Large intestine (tissue), 3 donors: Measurements from ENCODE around the gene MTO1. TPM values are rescaled to one million over a fixed set of nuclear protein-coding genes. Genes with fewer than 3 reads are reported as not detected.
"Not testable (repeated sequence)": the region's sequence is repeated elsewhere in the genome, so short reads cannot be mapped to it uniquely, and the experiment has no call there.

Source experiments
- DNase-seq, 2 donors: peaks; one replicate each; pipeline versions ENCODE4 v3.0.0 to v3.0.0-alpha.2; 2013
- H3K27ac ChIP-seq: one replicate; pipeline ENCODE4 v1.5.1; 2013; ENCODE audit warnings: low read length
- H3K27me3 ChIP-seq: 2 replicates; pipeline ENCODE4 v1.6.1; 2013; ENCODE audit warnings: low read length; ENCODE audit not compliant: control insufficient read depth, insufficient read depth
- H3K36me3 ChIP-seq: 2 replicates; pipeline ENCODE4 v1.6.1; 2013; ENCODE audit warnings: low read length; ENCODE audit not compliant: control insufficient read depth, insufficient read depth
- H3K4me1 ChIP-seq: one replicate; pipeline ENCODE4 v1.6.1; 2013; ENCODE audit warnings: low read length; ENCODE audit not compliant: control insufficient read depth, insufficient read depth
- H3K4me3 ChIP-seq: one replicate; pipeline ENCODE4 v1.5.1; 2013; ENCODE audit warnings: low read length
- H3K9me3 ChIP-seq: one replicate; pipeline ENCODE4 v1.6.1; 2013; ENCODE audit warnings: mild to moderate bottlenecking, low read depth, low read length, moderate library complexity; ENCODE audit not compliant: control insufficient read depth
- WGBS: methylation state at CpG from one replicate; pipeline ENCODE4 v1.1.5; 2013; ENCODE audit warnings: low lambda C conversion rate; ENCODE audit not compliant: insufficient coverage; 5-methylcytosine and 5-hydroxymethylcytosine counted together
- polyA plus RNA-seq: library from polyadenylated mRNA; unstranded; fragments of 120-200 nt; gene quantifications from one replicate; pipeline ENCODE4 v1.2.1, GENCODE V29; 2013

MTO1 gene
- polyA plus RNA-seq, 1 donor = 24.0 TPM

DNA sequence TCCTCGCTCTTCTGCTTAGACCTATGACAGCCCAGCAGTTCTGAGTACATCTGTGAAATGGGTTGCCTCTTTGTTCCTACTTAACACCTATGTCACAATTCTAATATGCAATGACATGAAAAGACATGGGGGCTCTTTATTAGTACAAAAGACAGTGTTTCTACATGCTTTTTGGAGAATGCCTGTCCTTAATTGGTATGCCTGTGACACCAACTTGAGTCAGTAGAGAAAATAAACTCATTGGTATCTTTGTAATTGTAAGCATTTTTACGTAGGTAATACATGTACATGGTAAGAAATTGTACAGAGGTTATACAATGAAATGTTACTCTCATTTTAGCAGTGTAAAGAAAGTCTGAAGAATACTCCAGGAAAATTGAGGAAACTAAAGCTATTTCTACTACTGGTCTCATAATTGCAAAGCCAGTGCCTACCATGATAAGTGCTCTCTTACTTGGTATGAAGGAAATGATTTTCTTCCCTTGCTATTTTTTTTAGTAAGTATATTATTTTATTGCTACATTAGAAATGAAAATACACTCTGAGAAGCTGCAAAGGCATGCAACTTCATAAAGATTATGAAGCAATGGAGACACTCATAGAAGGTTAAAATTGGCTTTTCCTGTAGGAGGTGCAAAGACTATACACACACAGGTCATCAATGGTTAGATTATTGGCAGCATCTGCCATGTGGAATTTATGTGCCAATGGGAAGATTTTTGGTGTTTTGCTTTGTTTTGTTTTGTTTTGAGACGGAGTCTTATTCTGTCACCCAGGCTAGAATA, 64.2 kb downstream of the MTO1 start:
- no peak overlapping the region for H3K27ac ChIP-seq
- no peak for DNase-seq
- peaks cover 9% of the 10 kb centered on the region for H3K4me1 ChIP-seq
- H3K27me3 ChIP-seq = peaks cover 4% of the 10 kb centered on the region
- H3K9me3 ChIP-seq = no peaks in the 10 kb centered on the region
- no peaks in the 10 kb centered on the region for H3K36me3 ChIP-seq
- 100% methylated on average over 1 of the region's 3 CpGs for WGBS
- no peak overlapping the region for H3K4me3 ChIP-seq

DNA sequence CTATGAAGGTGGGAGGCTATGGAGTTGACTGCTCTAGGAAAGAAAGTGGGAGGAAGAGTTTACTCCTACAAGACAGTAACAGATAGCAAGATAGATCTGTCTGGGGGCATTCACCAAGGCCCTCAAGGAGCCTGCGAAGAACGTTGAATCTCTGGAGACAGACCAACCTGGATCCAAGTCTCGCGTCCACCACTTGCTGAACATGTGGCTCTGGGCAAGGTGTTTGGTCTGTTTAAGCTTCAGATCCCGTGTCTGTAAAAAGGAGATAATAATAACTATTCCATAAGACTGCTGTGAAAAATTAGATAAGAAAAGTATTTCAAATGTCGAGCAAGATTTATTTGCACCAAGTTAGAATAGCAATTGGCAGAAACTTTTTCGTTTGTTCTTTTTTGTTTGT, 67.4 kb downstream of the MTO1 start:
- H3K27ac ChIP-seq = no peak overlapping the region

DNA sequence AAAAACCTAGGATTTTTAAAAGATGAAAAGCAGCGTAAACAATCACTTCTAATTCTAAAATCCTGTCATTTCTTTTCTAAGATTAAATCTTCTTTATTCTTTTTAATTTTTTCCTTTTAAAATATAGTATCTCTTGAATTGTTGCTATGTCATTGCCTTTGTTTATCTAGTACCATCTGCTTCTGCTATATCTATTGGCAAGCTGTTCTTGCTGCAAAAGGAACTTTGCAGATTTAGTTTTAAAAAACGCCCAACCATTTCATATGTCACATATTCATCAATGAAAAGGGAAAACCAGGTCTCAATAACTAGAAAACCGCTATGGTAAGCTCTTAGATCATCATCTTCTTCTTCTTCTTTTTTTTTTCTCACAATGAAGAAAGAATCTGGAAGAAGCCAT, 70.8 kb downstream of the MTO1 start:
- H3K27me3 ChIP-seq = peaks cover 4% of the 10 kb centered on the region
- WGBS = 100% methylated on average over 1 of the region's 3 CpGs
- H3K4me3 ChIP-seq = no peak overlapping the region
- H3K36me3 ChIP-seq = no peaks in the 10 kb centered on the region
- DNase-seq = no peak
- H3K9me3 ChIP-seq = no peaks in the 10 kb centered on the region
- no peaks in the 10 kb centered on the region for H3K4me1 ChIP-seq
- H3K27ac ChIP-seq = no peak overlapping the region

More for the DNA sequence above, 67.4 kb downstream of the MTO1 start:
- Histone ChIP-seq H3K9me3 (no peaks in the 10 kb centered on the region), H3K27me3 (peaks cover 4% of the 10 kb centered on the region), H3K4me1 (no peaks in the 10 kb centered on the region), H3K36me3 (no peaks in the 10 kb centered on the region), H3K4me3 (no peak overlapping the region)
- DNase-seq = no peak
- 67% methylated on average over 1 of the region's 7 CpGs for WGBS

DNA sequence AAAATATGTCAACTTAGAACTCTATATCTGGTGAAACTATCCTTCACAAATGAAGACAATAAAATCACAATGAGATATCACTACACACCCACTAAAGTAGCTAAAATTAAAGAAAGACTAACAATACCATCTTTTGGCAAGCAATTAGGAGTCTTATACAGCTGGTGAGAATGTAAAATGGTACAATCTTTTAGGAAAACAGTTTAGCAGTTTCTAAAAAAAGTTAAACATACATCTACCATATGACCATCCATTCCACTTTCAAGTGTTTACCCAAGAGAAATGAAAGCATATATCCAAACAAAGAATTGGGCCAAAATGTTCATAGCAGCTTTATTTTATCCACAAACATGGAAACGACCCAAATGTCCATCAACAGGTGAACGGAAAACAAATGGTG, 73.1 kb downstream of the MTO1 start:
- DNase-seq = no peak
- no peaks in the 10 kb centered on the region for H3K9me3 ChIP-seq
- no peaks in the 10 kb centered on the region for H3K27me3 ChIP-seq
- H3K4me1 ChIP-seq = no peaks in the 10 kb centered on the region
- no peak overlapping the region for H3K27ac ChIP-seq
- 100% methylated on average over 1 of the region's 2 CpGs for WGBS
- no peaks in the 10 kb centered on the region for H3K36me3 ChIP-seq
- H3K4me3 ChIP-seq = no peak overlapping the region

DNA sequence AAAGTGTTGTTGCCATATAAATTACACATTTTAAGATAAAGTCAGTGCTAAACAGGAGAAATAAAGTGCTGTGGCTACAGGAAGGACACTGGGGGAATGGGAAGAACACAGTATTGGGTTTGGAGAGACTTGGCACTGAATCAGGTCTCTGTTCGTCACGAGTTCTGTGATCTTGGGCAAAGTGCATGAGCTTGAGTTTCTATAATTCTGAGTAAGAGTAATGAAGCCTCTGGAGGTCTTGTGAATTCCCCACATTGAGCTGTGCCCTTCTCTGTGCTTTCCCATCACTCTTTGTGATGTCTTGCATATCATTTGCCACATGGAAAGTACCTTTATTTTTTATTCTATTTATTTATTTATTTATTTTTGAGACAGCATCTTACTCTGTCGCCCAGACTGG, 76.1 kb downstream of the MTO1 start:
- Histone ChIP-seq H3K9me3 (no peaks in the 10 kb centered on the region), H3K27me3 (no peaks in the 10 kb centered on the region), H3K4me3 (no peak overlapping the region), H3K27ac (no peak overlapping the region), H3K4me1 (no peaks in the 10 kb centered on the region), H3K36me3 (no peaks in the 10 kb centered on the region)
- no peak for DNase-seq
- WGBS = no CpG with 5 or more reads among the region's 3 CpGs

DNA sequence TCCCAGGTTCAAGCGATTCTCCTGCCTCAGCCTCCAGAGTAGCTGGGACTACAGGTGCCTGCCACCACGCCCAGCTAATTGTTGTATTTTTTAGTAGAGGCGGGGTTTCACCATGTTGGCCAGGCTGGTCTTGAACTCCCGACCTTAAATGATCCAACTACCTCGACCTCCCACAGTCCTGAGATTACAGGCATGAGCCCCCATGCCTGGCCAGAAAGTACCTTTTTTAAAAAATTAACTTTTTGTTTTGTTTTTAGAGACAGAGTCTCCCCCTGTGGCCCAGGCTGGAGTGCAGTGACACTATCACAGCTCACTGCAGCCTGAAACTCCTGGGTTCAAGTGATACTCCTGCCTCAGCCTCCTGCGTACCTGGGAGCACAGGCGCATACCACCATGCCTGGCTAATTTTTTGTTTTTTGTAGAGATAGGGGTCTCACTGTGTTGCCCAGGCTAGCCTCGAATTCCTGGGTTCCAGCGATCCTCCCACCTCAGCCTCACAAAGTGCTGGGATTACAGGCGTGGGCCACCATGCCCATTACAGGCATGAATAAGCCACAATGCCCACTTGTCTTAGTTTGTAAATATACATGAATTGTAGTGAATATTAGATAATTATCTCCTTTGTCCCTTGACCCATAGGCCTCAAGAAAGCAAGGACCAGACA, 76.7 kb downstream of the MTO1 start:
- no peaks in the 10 kb centered on the region for H3K36me3 ChIP-seq
- DNase-seq = no peak
- no peak overlapping the region for H3K27ac ChIP-seq
- no peaks in the 10 kb centered on the region for H3K9me3 ChIP-seq
- H3K4me3 ChIP-seq = no peak overlapping the region
- no CpG with 5 or more reads among the region's 10 CpGs for WGBS
- no peaks in the 10 kb centered on the region for H3K4me1 ChIP-seq
- no peaks in the 10 kb centered on the region for H3K27me3 ChIP-seq

DNA sequence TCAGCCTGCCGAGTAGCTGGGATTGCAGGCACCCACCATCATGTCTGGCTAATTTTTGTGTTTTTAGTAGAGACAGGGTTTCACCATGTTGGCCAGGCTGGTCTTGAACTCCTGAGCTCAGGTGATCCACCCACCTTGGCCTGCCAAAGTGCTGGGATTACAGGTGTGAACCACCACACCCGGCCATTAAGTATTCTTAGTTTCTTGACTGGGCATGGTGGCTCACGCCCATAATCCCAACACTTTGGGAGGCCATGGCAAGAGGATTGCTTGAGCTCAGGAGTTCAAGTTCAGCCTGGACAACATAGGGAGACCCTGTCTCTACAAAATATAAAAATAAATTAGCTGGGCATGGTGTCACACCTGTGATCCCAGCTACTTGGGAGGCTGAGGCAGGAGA, 80.9 kb downstream of the MTO1 start:
- H3K27ac ChIP-seq, DNase-seq, H3K36me3 ChIP-seq, H3K4me1 ChIP-seq, H3K4me3 ChIP-seq, H3K9me3 ChIP-seq, H3K27me3 ChIP-seq: not testable (repeated sequence)
- WGBS = no CpG with 5 or more reads among the region's 3 CpGs

DNA sequence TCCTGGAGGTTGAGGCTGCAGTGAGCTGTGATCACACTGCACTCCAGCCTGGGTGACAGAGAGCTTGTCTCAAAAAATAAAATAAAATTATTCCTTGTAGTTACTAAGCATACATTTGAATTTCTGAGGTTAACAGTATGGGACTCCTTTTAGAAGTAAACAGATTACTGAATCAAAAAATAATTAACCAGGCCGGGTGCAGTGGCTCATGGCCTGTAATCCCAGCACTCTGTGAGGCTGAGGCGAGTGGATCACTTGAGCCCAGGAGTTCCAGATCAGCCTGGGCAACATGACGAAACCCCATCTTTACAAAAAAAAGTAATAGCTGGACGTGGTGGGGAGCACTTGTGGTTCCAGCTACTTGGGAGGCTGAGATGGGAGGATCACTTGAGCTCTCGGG, 81.4 kb downstream of the MTO1 start:
- Histone ChIP-seq H3K4me3 (no peak overlapping the region), H3K9me3 (no peaks in the 10 kb centered on the region), H3K27me3 (no peaks in the 10 kb centered on the region), H3K27ac (no peak overlapping the region), H3K4me1 (no peaks in the 10 kb centered on the region), H3K36me3 (no peaks in the 10 kb centered on the region)
- no peak for DNase-seq
- WGBS = no CpG with 5 or more reads among the region's 5 CpGs

DNA sequence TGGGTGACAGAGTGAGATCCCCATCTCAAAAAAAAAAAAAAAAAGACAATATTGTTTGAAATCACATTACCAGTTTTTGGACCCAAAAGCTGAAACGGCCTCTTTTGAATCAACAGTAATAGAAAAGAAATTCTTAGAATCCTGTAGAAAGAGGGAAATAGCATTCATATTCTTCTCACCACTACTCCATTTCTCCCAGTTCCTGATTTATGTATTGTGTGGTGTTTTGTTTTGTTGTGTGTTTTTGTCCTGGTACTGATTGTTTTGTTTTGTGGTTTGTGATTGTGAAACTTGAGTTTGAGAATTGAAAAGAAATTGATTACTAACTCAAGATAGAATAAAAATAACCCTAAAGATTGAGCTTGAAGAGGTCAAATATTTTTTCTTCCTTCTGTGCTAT, 85.5 kb downstream of the MTO1 start:
- no CpG with 5 or more reads among the region's 1 CpG for WGBS
- H3K27ac ChIP-seq = no peak overlapping the region
- no peaks in the 10 kb centered on the region for H3K27me3 ChIP-seq
- H3K4me3 ChIP-seq = no peak overlapping the region
- H3K9me3 ChIP-seq = no peaks in the 10 kb centered on the region
- no peaks in the 10 kb centered on the region for H3K36me3 ChIP-seq
- no peak for DNase-seq
- no peaks in the 10 kb centered on the region for H3K4me1 ChIP-seq

DNA sequence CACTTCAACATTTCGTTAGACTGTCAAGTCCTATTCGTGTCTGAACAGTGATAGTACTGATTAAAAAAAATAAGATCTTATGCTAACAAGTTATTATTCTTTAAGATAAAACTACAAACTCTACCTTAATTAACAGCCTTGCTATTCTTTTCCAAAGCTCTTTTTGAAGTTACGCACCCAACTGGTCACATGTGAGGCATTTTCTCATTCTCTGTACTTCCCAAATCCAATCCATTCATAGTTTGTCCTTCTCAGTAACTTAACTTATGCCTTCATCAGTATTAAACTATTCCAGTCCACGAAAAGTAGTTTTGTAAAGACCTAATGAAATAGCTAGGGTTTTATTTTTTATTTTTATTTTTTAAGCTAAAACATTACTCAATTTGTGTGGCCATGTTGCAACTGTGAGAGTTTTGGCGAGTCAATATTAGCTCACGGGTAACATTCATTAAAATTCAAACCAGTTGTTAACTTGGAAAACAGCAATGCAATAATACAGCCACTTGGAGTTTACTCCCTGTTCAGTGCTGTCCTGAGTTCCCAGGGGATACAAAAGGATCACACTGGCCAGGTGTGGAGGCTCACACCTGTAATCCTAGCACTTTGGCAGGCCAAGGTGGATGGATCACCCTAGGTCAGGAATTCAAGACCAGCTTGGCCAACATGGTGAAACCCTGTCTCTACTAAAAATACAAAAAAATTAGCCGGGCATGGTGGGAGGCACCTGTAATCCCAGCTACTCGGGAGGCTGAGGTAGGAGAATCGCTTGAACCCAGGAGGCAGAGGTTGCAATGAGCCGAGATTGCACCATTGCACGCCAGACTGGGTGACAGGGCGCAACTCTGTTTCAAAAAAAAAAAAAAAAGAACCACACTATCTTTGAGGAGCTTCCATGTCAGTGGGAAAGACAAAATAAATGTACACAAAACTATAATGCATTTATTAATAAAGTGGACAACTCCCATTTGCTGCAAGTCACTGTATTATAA, 87.2 kb downstream of the MTO1 start:
- H3K27ac ChIP-seq = no peak overlapping the region
- WGBS = 60% methylated on average over 1 of the region's 12 CpGs

More for the DNA sequence above, 87.2 kb downstream of the MTO1 start:
- no peaks in the 10 kb centered on the region for H3K9me3 ChIP-seq
- DNase-seq = no peak
- no peaks in the 10 kb centered on the region for H3K36me3 ChIP-seq
- no peak overlapping the region for H3K4me3 ChIP-seq
- no peaks in the 10 kb centered on the region for H3K4me1 ChIP-seq
- H3K27me3 ChIP-seq = no peaks in the 10 kb centered on the region
